Fibroblast of the aortic adventitia (primary cell): ENCODE data around the gene PLPPR4. TPM values are rescaled to one million over a fixed set of nuclear protein-coding genes. Genes with fewer than 3 reads are reported as not detected.
A peak's percentile ranks its signal among the peaks of the same experiment; 100 is the strongest.

ENCODE experiments used
- DNase-seq: peaks from one replicate; pipeline ENCODE4 v3.0.0-alpha.2; 2010; ENCODE audit warnings: low read depth
- H3K4me3 ChIP-seq: 2 replicates; pipeline ENCODE4 v1.5.1; 2011; ENCODE audit warnings: low read depth, mild to moderate bottlenecking, control low read depth, low read length, moderate library complexity
- total RNA-seq: library from RNA; depleted of rRNA; stranded (reverse); fragments of >200 nt; gene quantifications from 2 replicates; pipeline ENCODE4 v1.2.3, GENCODE V29; 2012; ENCODE audit warnings: low replicate concordance
- TF ChIP-seq, protein P1 (sequence below): IDR thresholded peaks from 2 replicates; pipeline ENCODE4 v1.5.1; 2011; ENCODE audit warnings: mild to moderate bottlenecking, low read length, control low read depth, inconsistent platforms; ENCODE audit not compliant: insufficient read depth

PLPPR4 gene
- total RNA-seq, 1 donor = 2.8 TPM

DNA sequence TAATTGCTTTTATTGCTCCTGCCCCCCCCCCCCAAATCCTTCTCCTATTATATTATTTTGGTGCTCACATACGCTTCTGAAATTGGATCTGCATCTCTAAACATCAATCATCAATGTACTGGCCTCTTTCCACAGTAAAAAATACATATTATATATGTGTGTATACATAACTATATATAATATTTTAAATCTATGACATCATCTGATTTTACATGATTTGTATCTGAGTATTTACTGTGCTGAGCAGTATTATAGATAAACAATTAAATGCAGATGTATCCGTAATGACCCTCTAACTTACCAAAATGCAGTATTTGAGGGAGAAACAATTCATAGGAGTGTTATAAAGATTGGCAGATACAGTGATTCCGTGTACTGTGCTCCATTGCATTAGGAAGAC lies 832 bp downstream of the PLPPR4 start:
- no peak overlapping the region for H3K4me3 ChIP-seq
- TF ChIP-seq, protein P1, sequence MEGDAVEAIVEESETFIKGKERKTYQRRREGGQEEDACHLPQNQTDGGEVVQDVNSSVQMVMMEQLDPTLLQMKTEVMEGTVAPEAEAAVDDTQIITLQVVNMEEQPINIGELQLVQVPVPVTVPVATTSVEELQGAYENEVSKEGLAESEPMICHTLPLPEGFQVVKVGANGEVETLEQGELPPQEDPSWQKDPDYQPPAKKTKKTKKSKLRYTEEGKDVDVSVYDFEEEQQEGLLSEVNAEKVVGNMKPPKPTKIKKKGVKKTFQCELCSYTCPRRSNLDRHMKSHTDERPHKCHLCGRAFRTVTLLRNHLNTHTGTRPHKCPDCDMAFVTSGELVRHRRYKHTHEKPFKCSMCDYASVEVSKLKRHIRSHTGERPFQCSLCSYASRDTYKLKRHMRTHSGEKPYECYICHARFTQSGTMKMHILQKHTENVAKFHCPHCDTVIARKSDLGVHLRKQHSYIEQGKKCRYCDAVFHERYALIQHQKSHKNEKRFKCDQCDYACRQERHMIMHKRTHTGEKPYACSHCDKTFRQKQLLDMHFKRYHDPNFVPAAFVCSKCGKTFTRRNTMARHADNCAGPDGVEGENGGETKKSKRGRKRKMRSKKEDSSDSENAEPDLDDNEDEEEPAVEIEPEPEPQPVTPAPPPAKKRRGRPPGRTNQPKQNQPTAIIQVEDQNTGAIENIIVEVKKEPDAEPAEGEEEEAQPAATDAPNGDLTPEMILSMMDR = no peak
- DNase-seq = no peak

DNA sequence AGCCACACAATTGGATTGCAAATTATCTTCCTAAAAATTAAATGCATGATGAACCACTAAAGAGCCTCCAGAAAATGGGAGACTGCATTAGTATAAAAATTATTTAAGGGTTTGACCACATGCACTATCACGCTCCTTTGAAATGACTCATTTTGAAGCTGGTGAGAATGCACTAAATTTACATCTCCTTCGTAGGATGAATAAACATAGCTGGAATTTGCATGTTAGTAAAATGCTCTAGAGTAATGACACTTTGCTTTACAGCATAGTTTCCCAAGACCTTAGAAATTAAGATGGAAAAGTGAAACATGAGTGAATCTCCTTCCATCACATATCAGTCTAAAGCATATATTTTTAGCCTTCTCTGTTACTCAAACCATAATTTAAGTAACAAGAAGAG lies 2.4 kb downstream of the PLPPR4 start:
- no peak overlapping the region for H3K4me3 ChIP-seq
- TF ChIP-seq, protein P1 = no peak
- peak; percentile 35 for DNase-seq

DNA sequence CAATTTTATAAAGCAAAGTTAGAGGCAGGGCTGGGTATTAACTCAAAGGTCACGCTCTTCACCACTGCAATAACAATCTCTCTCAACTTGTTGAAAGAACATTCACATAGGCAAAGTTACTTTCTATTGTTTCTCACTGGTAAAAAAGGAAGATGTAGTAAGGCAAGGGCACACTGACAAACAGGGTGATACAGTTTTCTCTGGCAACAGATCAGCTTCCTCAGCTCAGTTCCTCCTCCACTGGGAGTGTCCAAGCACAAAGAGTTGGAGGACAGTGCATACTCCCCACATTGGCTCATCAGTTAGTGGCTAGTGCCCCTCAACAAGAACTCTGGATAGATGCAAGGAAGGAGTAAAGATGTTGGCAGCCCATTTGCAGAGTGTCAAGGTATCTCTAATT lies 3.7 kb downstream of the PLPPR4 start:
- DNase-seq = no peak
- TF ChIP-seq, protein P1 = no peak
- H3K4me3 ChIP-seq = no peak overlapping the region

DNA sequence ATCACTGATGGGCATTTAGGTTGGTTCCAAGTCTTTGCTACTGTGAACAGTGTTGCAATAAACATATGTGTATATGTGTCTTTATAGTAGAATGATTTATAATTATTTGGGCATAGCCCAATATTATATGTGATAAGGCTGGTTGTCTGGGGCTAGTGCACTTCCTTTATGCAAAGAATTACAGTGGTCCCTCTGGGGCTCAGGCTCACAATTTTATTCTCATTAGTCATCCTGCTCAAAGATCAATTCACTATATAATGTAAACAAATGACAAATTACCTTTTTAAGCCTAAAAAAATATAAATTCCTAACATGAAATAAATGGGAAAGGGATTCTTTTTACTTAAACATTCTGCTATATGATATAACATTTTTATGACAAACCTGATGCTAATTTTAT lies 5.0 kb downstream of the PLPPR4 start:
- TF ChIP-seq, protein P1 = no peak
- DNase-seq = no peak
- H3K4me3 ChIP-seq = no peak overlapping the region

DNA sequence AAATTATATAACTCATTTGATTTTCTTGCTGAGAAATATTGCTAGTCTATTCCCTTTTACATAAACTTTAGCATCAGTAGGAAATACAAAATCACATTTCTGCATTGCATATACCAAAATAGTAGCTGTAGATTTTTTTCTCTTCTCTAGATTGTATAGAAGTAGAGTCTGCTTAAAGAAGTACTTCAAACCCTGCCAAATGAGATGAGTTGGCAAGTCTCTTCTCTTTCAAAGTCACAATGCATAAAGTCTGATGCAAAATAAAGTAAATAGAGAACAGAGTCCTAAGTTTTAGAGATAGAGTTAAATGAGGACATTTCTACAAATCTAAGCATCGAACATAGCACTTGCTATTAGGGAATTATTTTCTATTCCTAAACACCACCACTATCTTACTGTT lies 6.4 kb downstream of the PLPPR4 start:
- TF ChIP-seq, protein P1 = no peak
- DNase-seq = no peak
- H3K4me3 ChIP-seq = no peak overlapping the region

DNA sequence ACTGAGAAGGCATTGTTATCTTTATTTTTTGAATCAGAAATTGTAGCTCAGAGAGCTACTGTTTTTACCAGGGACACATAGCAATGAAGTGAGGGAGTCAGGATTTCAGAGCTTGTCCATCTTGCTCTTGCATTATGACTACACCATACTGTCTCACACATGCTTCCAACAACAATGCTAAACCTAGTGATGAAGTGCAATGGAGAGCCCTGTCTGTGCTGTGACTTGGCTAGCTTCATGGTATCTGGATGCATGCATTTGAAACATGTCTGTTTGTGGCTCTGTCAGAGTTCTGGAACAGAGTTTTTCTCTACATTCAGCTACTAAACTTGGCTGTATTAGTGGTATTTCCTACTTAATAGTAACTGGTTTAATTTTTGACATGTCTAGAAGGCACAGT lies 7.0 kb downstream of the PLPPR4 start:
- DNase-seq = no peak
- H3K4me3 ChIP-seq = no peak overlapping the region
- TF ChIP-seq, protein P1 = no peak

DNA sequence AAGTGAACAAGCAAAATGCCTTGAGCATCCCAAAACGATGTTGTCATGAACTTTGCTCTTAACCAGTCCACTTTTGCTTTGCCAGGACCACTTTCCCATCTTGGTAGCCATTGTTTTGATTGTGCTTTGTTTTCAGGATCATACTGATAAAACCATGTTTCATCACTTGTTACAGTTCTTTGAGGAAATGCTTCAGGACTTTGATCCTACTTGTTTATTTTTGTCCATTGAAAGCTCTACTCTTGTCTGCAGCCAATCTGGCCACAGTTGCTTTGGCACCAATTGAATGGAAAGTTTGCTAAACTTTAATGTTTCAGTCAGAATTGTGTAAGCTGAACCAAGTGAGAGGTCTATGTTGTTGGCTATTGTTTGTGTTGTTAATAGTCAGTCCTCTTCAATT lies 12.8 kb downstream of the PLPPR4 start:
- H3K4me3 ChIP-seq = no peak overlapping the region
- DNase-seq = no peak
- TF ChIP-seq, protein P1 = no peak
